Astrocyte (in vitro differentiated cells and primary cell): ENCODE measurements around the gene SPATC1L. TPM values are rescaled to one million over a fixed set of nuclear protein-coding genes. Genes with fewer than 3 reads are reported as not detected.

Source experiments
- DNase-seq: peaks from one replicate; pipeline ENCODE4 v3.0.0-alpha.2; 2010; ENCODE audit warnings: low read depth
- FAIRE-seq: peaks from 2 replicates; lab custom pipeline; 2011; peaks lifted over from hg19 to GRCh38; lab: Jason Lieb, UNC
- H2AFZ ChIP-seq: 2 replicates; pipeline ENCODE4 v1.6.0; 2012; ENCODE audit warnings: low read depth, low read length, inconsistent platforms
- H3K27ac ChIP-seq: 2 replicates; pipeline ENCODE4 v1.5.1; 2011; ENCODE audit warnings: low read depth, low read length, inconsistent platforms
- H3K27me3 ChIP-seq: 2 replicates; pipeline ENCODE4 v1.6.0; 2011; ENCODE audit warnings: low read length, inconsistent platforms; ENCODE audit not compliant: insufficient read depth
- H3K36me3 ChIP-seq: 2 replicates; pipeline ENCODE4 v1.5.1; 2011; ENCODE audit warnings: low read length, inconsistent platforms; ENCODE audit not compliant: insufficient read depth
- H3K4me1 ChIP-seq: 2 replicates; pipeline ENCODE4 v1.5.1; 2011; ENCODE audit warnings: low read length, inconsistent platforms; ENCODE audit not compliant: insufficient read depth
- H3K4me2 ChIP-seq: 2 replicates; pipeline ENCODE4 v1.6.0; 2012; ENCODE audit warnings: low read length, inconsistent platforms
- H3K4me3 ChIP-seq: 2 replicates; pipeline ENCODE4 v1.5.1; 2011; ENCODE audit warnings: low read depth, mild to moderate bottlenecking, low read length, inconsistent platforms; ENCODE audit not compliant: insufficient read depth
- H3K79me2 ChIP-seq: 2 replicates; pipeline ENCODE4 v1.6.0; 2012; ENCODE audit warnings: mild to moderate bottlenecking, low read length, inconsistent platforms; ENCODE audit not compliant: insufficient read depth
- H3K9ac ChIP-seq: 2 replicates; pipeline ENCODE4 v1.6.0; 2012; ENCODE audit warnings: mild to moderate bottlenecking, low read length, inconsistent platforms
- H3K9me3 ChIP-seq: 2 replicates; pipeline ENCODE4 v1.5.1; 2012; ENCODE audit warnings: low read depth, mild to moderate bottlenecking, low read length, inconsistent platforms; ENCODE audit not compliant: insufficient read depth
- H4K20me1 ChIP-seq: 2 replicates; pipeline ENCODE4 v1.6.0; 2012; ENCODE audit warnings: low read length, inconsistent platforms; ENCODE audit not compliant: insufficient read depth
- H3K27ac Mint-ChIP-seq: one replicate; pipeline ENCODE4 v1.8.0; 2021; ENCODE audit warnings: mild to moderate bottlenecking, mixed read lengths; ENCODE audit not compliant: unreplicated experiment
- H3K27me3 Mint-ChIP-seq: one replicate; pipeline ENCODE4 v1.8.0; 2021; ENCODE audit warnings: low read depth, mixed read lengths; ENCODE audit not compliant: unreplicated experiment
- H3K36me3 Mint-ChIP-seq: one replicate; pipeline ENCODE4 v1.8.0; 2021; ENCODE audit warnings: low read depth, mixed read lengths; ENCODE audit not compliant: unreplicated experiment
- H3K4me1 Mint-ChIP-seq: one replicate; pipeline ENCODE4 v1.8.0; 2021; ENCODE audit warnings: low read depth, mixed read lengths; ENCODE audit not compliant: unreplicated experiment
- H3K4me3 Mint-ChIP-seq: one replicate; pipeline ENCODE4 v1.8.0; 2021; ENCODE audit warnings: mild to moderate bottlenecking, moderate library complexity, mixed read lengths; ENCODE audit not compliant: unreplicated experiment
- H3K9me3 Mint-ChIP-seq: one replicate; pipeline ENCODE4 v1.8.0; 2021; ENCODE audit warnings: mild to moderate bottlenecking, mixed read lengths; ENCODE audit not compliant: unreplicated experiment
- CTCF ChIP-seq: IDR thresholded peaks from 2 replicates; pipeline ENCODE4 v1.5.1; 2011; ENCODE audit warnings: low read depth, mild to moderate bottlenecking, inconsistent platforms, low read length, moderate library complexity; ENCODE audit not compliant: insufficient read depth
- EZH2 ChIP-seq: IDR thresholded peaks from 2 replicates; pipeline ENCODE4 v1.6.1; 2012; ENCODE audit warnings: mild to moderate bottlenecking, low read length, inconsistent platforms; ENCODE audit not compliant: insufficient read depth
- total RNA-seq: library from RNA; stranded (reverse); gene quantifications from 2 replicates; pipeline ENCODE4 v1.2.1, GENCODE V29; 2021

Gene SPATC1L
- total RNA-seq, 1 donor from 2014 or later, result 17.8 TPM

GRCh38 chr21:46151989-46152926, 32.0 kb downstream of the SPATC1L start:
- Histone ChIP-seq H2AFZ (no peak overlapping the region), H3K4me3 (no peak overlapping the region), H3K9me3 (no peaks in the 10 kb centered on the region), H3K27ac (no peak overlapping the region), H3K4me1 (no peaks in the 10 kb centered on the region), H3K36me3 (no peaks in the 10 kb centered on the region), H3K4me2 (no peak overlapping the region), H4K20me1 (no peaks in the 10 kb centered on the region), H3K9ac (no peak overlapping the region), H3K27me3 (no peaks in the 10 kb centered on the region), H3K79me2 (no peaks in the 10 kb centered on the region)
- no peak overlapping the region for H3K4me3 Mint-ChIP-seq
- H3K36me3 Mint-ChIP-seq, result peaks cover 4% of the 10 kb centered on the region
- peaks cover 2% of the 10 kb centered on the region for H3K4me1 Mint-ChIP-seq
- no peak for DNase-seq
- no peaks in the 10 kb centered on the region for H3K27me3 Mint-ChIP-seq
- peaks cover 3% of the 10 kb centered on the region for H3K9me3 Mint-ChIP-seq
- FAIRE-seq, result no peak
- no peak for TF ChIP-seq EZH2
- TF ChIP-seq CTCF, result no peak
- no peak overlapping the region for H3K27ac Mint-ChIP-seq

- Mint-ChIP-seq H3K4me3 (no peak overlapping the region), H3K36me3 (peaks cover under 1% of the 10 kb centered on the region), H3K9me3 (peaks cover 3% of the 10 kb centered on the region), H3K4me1 (peaks cover 2% of the 10 kb centered on the region), H3K27me3 (no peaks in the 10 kb centered on the region), H3K27ac (no peak overlapping the region)
- Histone ChIP-seq H3K27ac (no peak overlapping the region), H4K20me1 (no peaks in the 10 kb centered on the region), H3K4me2 (no peak overlapping the region), H3K27me3 (no peaks in the 10 kb centered on the region), H2AFZ (no peak overlapping the region), H3K79me2 (no peaks in the 10 kb centered on the region), H3K9ac (no peak overlapping the region), H3K4me1 (no peaks in the 10 kb centered on the region), H3K9me3 (no peaks in the 10 kb centered on the region), H3K4me3 (no peak overlapping the region), H3K36me3 (no peaks in the 10 kb centered on the region)
- DNase-seq (no peak), FAIRE-seq (no peak)
- TF ChIP-seq CTCF (no peak), EZH2 (no peak)
Observed at GRCh38 chr21:46151261-46151988, 32.8 kb downstream of the SPATC1L start.
